Endometrial microvascular endothelial cells (primary cell): ENCODE data around the gene CTRB1. TPM values are rescaled to one million over a fixed set of nuclear protein-coding genes. Genes with fewer than 3 reads are reported as not detected.

Experiments used
- in situ Hi-C: cut with HindIII; loops from 2 replicates; pipeline ENCODE4 v1.10.0; 2017; ENCODE audit warnings: low sequenced_read_pairs, low pct_unique_long_range_greater_than_20kb; ENCODE audit errors: inconsistent ontology term
- total RNA-seq: library from RNA; depleted of rRNA; stranded (reverse); fragments of >200 nt; gene quantifications from one replicate; pipeline ENCODE4 v1.2.3, GENCODE V29; 2015; ENCODE audit errors: inconsistent ontology term

The CTRB1 gene
- total RNA-seq, 1 donor from 2014 or later: not detected

DNA sequence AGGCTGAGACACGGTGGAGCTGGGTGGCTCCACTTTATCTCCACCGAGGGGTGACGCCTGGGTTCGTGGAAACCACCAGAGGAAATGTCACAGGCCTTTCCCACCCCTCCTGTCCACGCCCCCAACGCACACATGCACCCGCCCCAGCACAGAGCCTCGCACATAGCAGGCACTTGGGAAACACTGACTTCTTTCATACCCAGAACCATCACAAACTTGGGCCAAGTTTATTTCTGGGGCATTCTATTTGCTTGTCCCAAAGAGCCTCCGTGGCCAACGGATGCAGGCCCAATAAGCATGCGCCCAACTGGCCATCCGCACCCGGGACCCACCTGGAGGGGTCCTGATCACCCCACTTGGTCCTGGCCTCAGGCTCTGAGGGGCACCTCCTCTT lies 29.4 kb downstream of the CTRB1 start:
- in situ Hi-C loops: loop anchor here (25.0 kb wide), 1 partner anchor 139 kb away; no protein-coding TSS in a partner anchor

- in situ Hi-C loops: loop anchor here (25.0 kb wide), 1 partner anchor 139 kb away; no protein-coding TSS in a partner anchor
Measured at GRCh38 chr16:75248536-75249380, 30.0 kb downstream of the CTRB1 start.

GRCh38 chr16:75249441-75249840 lies 30.7 kb downstream of the CTRB1 start:
- in situ Hi-C loops: loop anchor here (25.0 kb wide), 1 partner anchor 138 kb away; no protein-coding TSS in a partner anchor

DNA sequence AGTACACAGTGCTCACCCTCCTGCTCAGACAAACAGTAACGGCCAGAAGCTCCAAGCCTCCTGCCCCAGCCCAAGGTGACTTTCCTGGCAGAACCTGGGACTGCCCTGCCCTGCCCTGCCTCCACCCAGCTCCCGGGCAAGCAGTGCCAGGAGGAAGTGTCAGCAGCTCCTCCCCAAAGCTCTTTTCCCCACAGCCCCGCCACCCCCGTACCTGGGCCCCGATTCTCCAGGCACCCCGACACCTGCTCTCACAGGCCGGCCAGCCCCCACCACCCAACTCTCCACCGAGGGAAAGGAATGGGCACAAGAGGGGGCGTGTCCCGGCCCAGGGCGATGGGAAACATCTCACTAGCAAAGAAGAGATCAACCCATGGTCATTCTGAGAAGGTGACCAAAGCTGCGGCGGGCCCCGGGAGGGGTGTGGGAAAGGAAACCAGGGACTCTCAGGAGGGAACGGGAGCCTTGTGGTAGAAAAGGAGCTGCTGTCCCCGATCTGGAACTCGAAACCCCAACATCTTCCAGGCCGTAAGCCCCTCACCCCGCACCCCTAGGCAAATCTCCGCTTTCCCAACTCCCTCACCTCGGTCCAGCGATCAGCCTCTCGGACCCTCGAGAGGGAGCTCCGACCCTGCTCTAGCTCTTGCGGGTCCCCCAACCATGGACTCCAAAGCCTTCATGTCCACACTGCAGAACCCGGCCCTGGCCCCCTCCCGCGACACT lies 31.5 kb downstream of the CTRB1 start:
- in situ Hi-C loops: no loop called here

GRCh38 chr16:75250809-75251279 lies 32.1 kb downstream of the CTRB1 start:
- in situ Hi-C loops: no loop called here

GRCh38 chr16:75251280-75252048 lies 32.7 kb downstream of the CTRB1 start, which contains the start of gene BCAR1:
BCAR1 (minus strand) TSS chr16:75251624; CDS start chr16:75251482, 142 bp downstream.
- in situ Hi-C loops: no loop called here

- in situ Hi-C loops: no loop called here
Measured at GRCh38 chr16:75252049-75252864, 33.5 kb downstream of the CTRB1 start.

- in situ Hi-C loops: no loop called here
Measured at GRCh38 chr16:75252946-75253911, 34.4 kb downstream of the CTRB1 start.

DNA sequence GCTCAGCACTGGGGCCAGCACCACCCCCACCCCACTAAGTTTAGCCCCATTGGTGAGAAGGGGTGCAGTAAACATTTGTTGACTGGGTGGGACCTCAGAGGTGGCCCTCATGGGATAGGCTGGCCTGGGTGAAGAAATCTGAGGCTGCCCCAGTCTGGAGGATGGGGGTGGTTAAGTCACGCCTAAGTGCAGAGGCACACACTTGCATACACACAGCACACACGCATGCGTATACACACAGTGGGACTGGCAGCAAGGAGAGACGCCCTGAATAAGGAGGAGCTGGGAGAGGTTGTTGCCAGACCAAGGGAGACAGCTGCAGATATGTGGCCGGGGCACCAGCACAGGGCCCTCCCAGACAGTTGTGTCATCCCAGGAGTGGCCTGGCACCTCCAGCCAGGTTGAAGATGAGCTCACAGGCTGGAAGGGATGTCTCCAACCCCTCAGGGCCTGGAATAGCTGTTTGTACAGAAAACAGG lies 35.6 kb downstream of the CTRB1 start:
- in situ Hi-C loops: no loop called here

GRCh38 chr16:75256059-75256571 lies 37.3 kb downstream of the CTRB1 start:
- in situ Hi-C loops: no loop called here

DNA sequence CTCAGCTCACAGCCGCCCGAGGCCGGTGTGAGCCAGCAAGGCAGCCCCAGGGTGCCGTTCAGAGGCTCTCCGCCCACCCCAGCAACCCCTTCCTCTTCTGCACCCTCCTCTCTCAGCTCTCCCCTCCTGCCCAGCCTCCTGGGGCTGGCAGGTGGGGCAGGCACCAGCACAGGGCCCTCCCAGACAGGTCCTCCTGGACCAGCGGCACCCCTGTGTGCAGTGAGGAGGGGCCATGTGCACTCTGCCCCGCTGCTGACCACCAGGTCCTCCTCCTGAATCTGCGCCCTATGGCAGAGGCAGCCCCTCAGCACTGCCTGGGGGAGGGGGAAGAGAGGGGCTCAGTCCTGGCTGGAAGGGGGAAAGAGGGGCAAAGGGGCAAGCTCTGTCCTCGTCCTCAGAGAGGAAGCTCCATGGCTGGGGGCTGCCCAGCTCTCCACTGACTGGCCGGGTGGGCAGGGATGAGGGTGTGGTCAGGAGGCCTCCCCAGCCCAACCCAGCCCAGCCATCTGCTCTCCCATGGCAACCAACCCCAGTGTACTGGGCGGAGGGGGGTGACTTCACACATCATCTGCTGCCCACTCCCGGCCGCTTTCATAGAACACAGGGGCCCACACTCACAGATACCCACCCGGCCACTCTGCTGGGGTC lies 38.0 kb downstream of the CTRB1 start:
- in situ Hi-C loops: no loop called here

- in situ Hi-C loops: no loop called here
Measured at GRCh38 chr16:75257886-75258806, 39.4 kb downstream of the CTRB1 start.

- in situ Hi-C loops: no loop called here
Measured at GRCh38 chr16:75258807-75259141, 40.0 kb downstream of the CTRB1 start.

DNA sequence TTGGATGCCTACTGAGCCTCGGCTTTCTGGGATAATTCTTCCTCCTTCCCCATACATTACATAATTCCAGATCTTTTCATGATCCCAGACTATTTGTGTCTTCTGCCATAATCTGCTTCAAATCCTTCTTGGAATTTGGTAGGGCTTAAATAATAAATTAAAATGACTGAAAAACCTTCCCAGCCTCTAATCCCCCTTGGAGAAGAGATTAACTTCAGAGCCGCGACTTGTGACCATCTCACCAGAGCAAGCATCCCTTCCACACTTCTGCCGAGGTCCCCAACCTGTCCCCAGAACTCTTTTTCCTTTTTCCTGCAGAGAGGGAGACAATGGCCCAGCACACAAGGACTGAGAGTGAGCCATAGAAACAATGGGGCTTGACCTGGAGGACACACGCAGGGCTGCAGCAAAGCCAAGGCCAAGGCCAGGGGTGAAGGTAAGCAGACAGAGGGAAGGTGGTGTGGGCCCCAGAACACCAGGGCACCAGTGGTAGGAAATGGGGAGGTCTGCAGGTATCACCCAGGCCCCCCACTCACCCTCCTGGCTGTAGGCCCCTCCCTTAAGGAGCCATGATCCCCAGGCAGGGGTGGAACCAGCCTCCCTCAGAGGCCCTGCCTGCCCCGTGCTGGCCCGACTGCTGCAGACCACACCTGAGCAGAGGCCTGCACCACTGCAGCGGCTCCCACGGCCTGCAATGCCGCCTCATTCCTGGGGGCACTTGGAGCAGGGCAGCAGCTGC lies 42.2 kb downstream of the CTRB1 start:
- in situ Hi-C loops: no loop called here

- in situ Hi-C loops: no loop called here
Measured at GRCh38 chr16:75261590-75262078, 42.8 kb downstream of the CTRB1 start.
